Subcutaneous adipose tissue (tissue), 4 donors: ENCODE measurements around the gene PARD3. TPM values are rescaled to one million over a fixed set of nuclear protein-coding genes. Genes with fewer than 3 reads are reported as not detected.

Source experiments
- CTCF ChIP-seq: fragments of 450-650 bp; IDR thresholded peaks from one replicate; pipeline ENCODE4 v1.5.1; 2016; ENCODE audit warnings: low read depth, mild to moderate bottlenecking, control low read depth, antibody characterized with exemption, moderate library complexity
- total RNA-seq, 4 donors: library from RNA; depleted of rRNA; stranded (reverse); fragments of >200 nt; gene quantifications; one replicate each; pipeline ENCODE4 v1.1.0, GENCODE V29; 2016

PARD3 gene
- total RNA-seq, 4 donors from 2014 or later, result 39.4 to 70.3 (median 45.0) TPM

- TF ChIP-seq CTCF, result no peak
These were observed 335.4 kb downstream of the PARD3 start for GRCh38 chr10:34479520-34480179.

- no peak for TF ChIP-seq CTCF
These were observed 337.8 kb downstream of the PARD3 start for GRCh38 chr10:34477249-34477648.

GRCh38 chr10:34476608-34477007, 338.5 kb downstream of the PARD3 start:
- TF ChIP-seq CTCF, result no peak

- no peak for TF ChIP-seq CTCF
These were observed 339.3 kb downstream of the PARD3 start for GRCh38 chr10:34475786-34476185.

- no peak for TF ChIP-seq CTCF
These were observed 339.8 kb downstream of the PARD3 start for GRCh38 chr10:34475274-34475646.

GRCh38 chr10:34474555-34475273, 340.4 kb downstream of the PARD3 start:
- no peak for TF ChIP-seq CTCF

- TF ChIP-seq CTCF, result no peak
These were observed 341.1 kb downstream of the PARD3 start for GRCh38 chr10:34474009-34474376.
